Keratinocyte (primary cell): ENCODE results near the gene MYMK. TPM values are rescaled to one million over a fixed set of nuclear protein-coding genes. Genes with fewer than 3 reads are reported as not detected.

Source experiments
- DNase-seq: peaks from one replicate; pipeline ENCODE4 v3.0.0-alpha.2; 2011; ENCODE audit warnings: low read depth, missing footprints, low spot score
- FAIRE-seq: peaks from 2 replicates; lab custom pipeline; 2011; peaks lifted over from hg19 to GRCh38; lab: Jason Lieb, UNC
- H2AFZ ChIP-seq: 2 replicates; pipeline ENCODE4 v1.6.0; 2012; ENCODE audit warnings: low read length, control low read depth, inconsistent platforms; ENCODE audit not compliant: control insufficient read depth
- H3K27ac ChIP-seq: 2 replicates; pipeline ENCODE4 v1.5.1; 2011; ENCODE audit warnings: low read length; ENCODE audit not compliant: control insufficient read depth, insufficient read depth
- H3K27me3 ChIP-seq: 3 replicates; pipeline ENCODE4 v1.6.0; 2011; ENCODE audit warnings: low read length; ENCODE audit not compliant: control insufficient read depth, insufficient read depth; ENCODE audit errors: extremely low read depth
- H3K36me3 ChIP-seq, 2 experiments: 2 replicates in 1 of 2; 3 replicates in 1 of 2; pipeline ENCODE4 v1.5.1; 2011; ENCODE audit warnings: low read length in 2 of 2, mild to moderate bottlenecking in 1 of 2; ENCODE audit not compliant: control insufficient read depth in 2 of 2, insufficient read depth in 2 of 2; ENCODE audit errors: extremely low read depth in 1 of 2
- H3K4me1 ChIP-seq: 3 replicates; pipeline ENCODE4 v1.5.1; 2011; ENCODE audit warnings: low read length; ENCODE audit not compliant: control insufficient read depth, insufficient read depth; ENCODE audit errors: extremely low read depth
- H3K4me2 ChIP-seq: 3 replicates; pipeline ENCODE4 v1.6.0; 2011; ENCODE audit warnings: low read depth, low read length; ENCODE audit not compliant: control insufficient read depth, insufficient read depth; ENCODE audit errors: extremely low read depth
- H3K4me3 ChIP-seq, 3 experiments: fragments of 200-600 bp in 1 of 3; sonication (generic) in 1 of 3; 2 replicates in 2 of 3; 3 replicates in 1 of 3; pipeline ENCODE4 v1.5.1; 2011 to 2016; ENCODE audit warnings: low read length in 3 of 3, mild to moderate bottlenecking in 3 of 3, control low read depth in 2 of 3, inconsistent platforms in 1 of 3, low read depth in 1 of 3, mixed read lengths in 1 of 3, mixed run types in 1 of 3, moderate library complexity in 1 of 3; ENCODE audit not compliant: control insufficient read depth in 2 of 3, insufficient read depth in 2 of 3; ENCODE audit errors: extremely low read depth in 1 of 3
- H3K79me2 ChIP-seq: 2 replicates; pipeline ENCODE4 v1.6.0; 2012; ENCODE audit warnings: low read length; ENCODE audit not compliant: control insufficient read depth, insufficient read depth
- H3K9ac ChIP-seq: 3 replicates; pipeline ENCODE4 v1.6.0; 2011; ENCODE audit warnings: low read length; ENCODE audit not compliant: control insufficient read depth, insufficient read depth; ENCODE audit errors: extremely low read depth
- H3K9me1 ChIP-seq: 3 replicates; pipeline ENCODE4 v1.6.0; 2011; ENCODE audit warnings: low read length; ENCODE audit not compliant: control insufficient read depth, insufficient read depth; ENCODE audit errors: extremely low read depth
- H3K9me3 ChIP-seq: 2 replicates; pipeline ENCODE4 v1.5.1; 2012; ENCODE audit warnings: low read depth, low read length; ENCODE audit not compliant: control insufficient read depth
- H4K20me1 ChIP-seq: 3 replicates; pipeline ENCODE4 v1.6.0; 2011; ENCODE audit warnings: low read length; ENCODE audit not compliant: control insufficient read depth, insufficient read depth; ENCODE audit errors: extremely low read depth
- EZH2 ChIP-seq: IDR thresholded peaks from one replicate; pipeline ENCODE4 v1.6.1; 2012; ENCODE audit warnings: inconsistent platforms, mild to moderate bottlenecking, low read length, moderate library complexity
- dilution Hi-C: fragments of 300-500 bp; cut with MboI; formaldehyde crosslinking; loops from one replicate; pipeline ENCODE4 v1.7.0; 2020; ENCODE audit warnings: low sequenced_read_pairs; ENCODE audit not compliant: extremely low pct_ligation_motif_present
- polyA plus RNA-seq, 5 experiments: library from polyadenylated mRNA; depleted of rRNA in 3 of 5; stranded (reverse) in 3 of 5; stranded (forward) in 1 of 5; unstranded in 1 of 5; fragments of >200 nt; gene quantifications; 1 replicate in 1 of 5; 2 replicates in 3 of 5; 3 replicates in 1 of 5; pipeline versions ENCODE4 v1.2.1 to v1.2.3, GENCODE V29; 2011 to 2012; ENCODE audit warnings: missing spikeins in 2 of 5, low read depth in 1 of 5, low replicate concordance in 1 of 5
- TF ChIP-seq, protein P1 (sequence below), 3 experiments: IDR thresholded peaks in 1 of 3; conservative IDR thresholded peaks in 1 of 3; optimal IDR thresholded peaks in 1 of 3; 2 replicates in 2 of 3; 3 replicates in 1 of 3; pipeline versions ENCODE3 to v1.5.1; 2011; ENCODE audit warnings: low read length in 3 of 3, mild to moderate bottlenecking in 3 of 3, moderate library complexity in 2 of 3, control low read depth in 1 of 3, inconsistent platforms in 1 of 3; ENCODE audit not compliant: insufficient read depth in 2 of 3; ENCODE audit errors: extremely low read depth in 1 of 3

The MYMK gene
- polyA plus RNA-seq, 1 donor (not counting 4 experiments of a cell fraction or from before 2014, with no cell fraction given): not detected

DNA sequence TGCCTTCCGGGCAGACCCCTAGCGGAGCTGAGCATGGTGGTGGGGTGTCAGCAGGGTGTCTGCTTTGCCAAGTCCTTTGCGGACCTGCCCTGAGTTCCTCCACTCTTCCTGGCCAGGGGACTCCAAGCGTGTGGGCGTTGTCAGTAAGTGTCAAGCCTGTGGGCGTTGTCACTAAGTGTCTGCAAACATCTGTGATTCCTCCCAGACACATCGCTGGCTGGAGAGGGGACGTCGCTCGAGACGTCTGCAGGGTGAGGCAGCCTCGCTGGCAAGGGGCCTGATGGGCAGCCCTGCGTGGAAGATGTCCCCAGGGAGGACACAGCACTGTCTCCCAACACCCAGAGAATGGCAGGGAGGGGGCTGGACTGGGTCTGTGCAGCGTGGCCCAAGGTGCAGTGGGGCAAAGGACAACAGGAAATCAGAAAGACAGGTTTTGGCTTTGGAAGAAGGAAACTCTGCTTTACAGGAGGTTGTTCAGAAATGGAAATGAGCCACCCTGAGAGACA lies 38.6 kb upstream of the MYMK start:
- Histone ChIP-seq H3K79me2 (no peaks in the 10 kb centered on the region), H3K27me3 (peaks cover 20% of the 10 kb centered on the region), H3K9ac (no peak overlapping the region), H3K27ac (no peak overlapping the region), H3K36me3 (no peaks in the 10 kb centered on the region), H3K4me2 (no peak overlapping the region), H3K4me1 (peaks cover 4% of the 10 kb centered on the region), H2AFZ (no peak overlapping the region), H4K20me1 (no peaks in the 10 kb centered on the region), H3K9me3 (no peaks in the 10 kb centered on the region), H3K9me1 (no peaks in the 10 kb centered on the region), H3K4me3 (no peak overlapping the region)
- DNase-seq: no peak
- TF ChIP-seq, protein P1, sequence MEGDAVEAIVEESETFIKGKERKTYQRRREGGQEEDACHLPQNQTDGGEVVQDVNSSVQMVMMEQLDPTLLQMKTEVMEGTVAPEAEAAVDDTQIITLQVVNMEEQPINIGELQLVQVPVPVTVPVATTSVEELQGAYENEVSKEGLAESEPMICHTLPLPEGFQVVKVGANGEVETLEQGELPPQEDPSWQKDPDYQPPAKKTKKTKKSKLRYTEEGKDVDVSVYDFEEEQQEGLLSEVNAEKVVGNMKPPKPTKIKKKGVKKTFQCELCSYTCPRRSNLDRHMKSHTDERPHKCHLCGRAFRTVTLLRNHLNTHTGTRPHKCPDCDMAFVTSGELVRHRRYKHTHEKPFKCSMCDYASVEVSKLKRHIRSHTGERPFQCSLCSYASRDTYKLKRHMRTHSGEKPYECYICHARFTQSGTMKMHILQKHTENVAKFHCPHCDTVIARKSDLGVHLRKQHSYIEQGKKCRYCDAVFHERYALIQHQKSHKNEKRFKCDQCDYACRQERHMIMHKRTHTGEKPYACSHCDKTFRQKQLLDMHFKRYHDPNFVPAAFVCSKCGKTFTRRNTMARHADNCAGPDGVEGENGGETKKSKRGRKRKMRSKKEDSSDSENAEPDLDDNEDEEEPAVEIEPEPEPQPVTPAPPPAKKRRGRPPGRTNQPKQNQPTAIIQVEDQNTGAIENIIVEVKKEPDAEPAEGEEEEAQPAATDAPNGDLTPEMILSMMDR (optimal IDR thresholded peaks at IDR 0.05 in 1 of 3, IDR thresholded peaks at IDR 0.05 in 1 of 3, conservative IDR thresholded peaks at IDR 0.05 in 1 of 3; ENCODE audit: extremely low read depth in 1 of 3, insufficient read depth in 2 of 3, low read length in 3 of 3): no peak
- no peak for TF ChIP-seq EZH2
- dilution Hi-C loops: no loop called here
- no peak for FAIRE-seq

DNA sequence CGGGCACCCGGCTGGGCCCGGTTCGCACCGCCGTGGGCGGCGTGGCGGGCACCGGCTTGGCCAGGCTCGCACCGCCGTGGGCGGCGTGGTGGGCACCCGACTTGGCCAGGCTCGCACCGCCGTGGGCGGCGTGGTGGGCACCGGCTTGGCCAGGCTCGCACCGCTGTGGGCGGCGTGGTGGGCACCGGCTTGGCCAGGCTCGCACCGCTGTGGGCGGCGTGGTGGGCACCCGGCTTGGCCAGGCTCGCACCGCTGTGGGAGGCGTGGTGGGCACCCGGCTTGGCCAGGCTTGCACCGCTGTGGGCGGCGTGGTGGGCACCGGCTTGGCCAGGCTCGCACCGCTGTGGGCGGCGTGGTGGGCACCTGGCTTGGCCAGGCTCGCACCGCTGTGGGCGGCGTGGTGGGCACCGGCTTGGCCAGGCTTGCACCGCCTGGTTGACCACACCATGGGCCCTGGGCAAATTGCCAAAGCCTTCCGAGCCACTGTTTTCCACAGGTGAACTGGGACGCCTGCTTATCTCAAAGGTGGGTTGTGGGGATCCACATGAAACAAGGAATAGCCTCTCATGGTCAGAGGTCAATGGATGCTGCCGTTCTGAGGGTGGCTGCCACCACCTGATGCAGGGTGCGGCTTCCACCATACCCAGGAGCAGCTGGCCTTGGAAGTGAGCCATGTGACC lies 38.0 kb upstream of the MYMK start:
- no peak overlapping the region for H2AFZ ChIP-seq
- H3K27ac ChIP-seq: no peak overlapping the region
- no peaks in the 10 kb centered on the region for H4K20me1 ChIP-seq
- TF ChIP-seq EZH2: no peak
- TF ChIP-seq, protein P1 (optimal IDR thresholded peaks at IDR 0.05 in 1 of 3, IDR thresholded peaks at IDR 0.05 in 1 of 3, conservative IDR thresholded peaks at IDR 0.05 in 1 of 3; ENCODE audit: extremely low read depth in 1 of 3, insufficient read depth in 2 of 3, low read length in 3 of 3): no peak
- H3K27me3 ChIP-seq: peaks cover 24% of the 10 kb centered on the region
- no peaks in the 10 kb centered on the region for H3K9me3 ChIP-seq
- FAIRE-seq (no peak), DNase-seq (no peak)
- H3K9ac ChIP-seq: no peak overlapping the region
- no peak overlapping the region for H3K4me2 ChIP-seq
- H3K4me3 ChIP-seq: no peak overlapping the region
- peaks cover 4% of the 10 kb centered on the region for H3K4me1 ChIP-seq
- no peaks in the 10 kb centered on the region for H3K9me1 ChIP-seq
- H3K36me3 ChIP-seq: no peaks in the 10 kb centered on the region
- dilution Hi-C loops: no loop called here
- no peaks in the 10 kb centered on the region for H3K79me2 ChIP-seq
